LNCaP clone FGC (cell line): Measurements from ENCODE around the gene KIAA1328.

Experiments
- DNase-seq: peaks from one replicate; pipeline ENCODE4 v3.0.0-alpha.2; 2011; ENCODE audit warnings: low read depth
- H3K4me3 ChIP-seq: 2 replicates; pipeline ENCODE4 v1.5.1; 2011; ENCODE audit warnings: mild to moderate bottlenecking, low read depth, low read length, control low read depth
- TF ChIP-seq, protein P1 (sequence below): IDR thresholded peaks from 2 replicates; pipeline ENCODE4 v1.5.1; 2012; ENCODE audit warnings: mild to moderate bottlenecking; ENCODE audit not compliant: control insufficient read depth, insufficient read depth; ENCODE audit errors: extremely low read depth

The KIAA1328 gene

DNA sequence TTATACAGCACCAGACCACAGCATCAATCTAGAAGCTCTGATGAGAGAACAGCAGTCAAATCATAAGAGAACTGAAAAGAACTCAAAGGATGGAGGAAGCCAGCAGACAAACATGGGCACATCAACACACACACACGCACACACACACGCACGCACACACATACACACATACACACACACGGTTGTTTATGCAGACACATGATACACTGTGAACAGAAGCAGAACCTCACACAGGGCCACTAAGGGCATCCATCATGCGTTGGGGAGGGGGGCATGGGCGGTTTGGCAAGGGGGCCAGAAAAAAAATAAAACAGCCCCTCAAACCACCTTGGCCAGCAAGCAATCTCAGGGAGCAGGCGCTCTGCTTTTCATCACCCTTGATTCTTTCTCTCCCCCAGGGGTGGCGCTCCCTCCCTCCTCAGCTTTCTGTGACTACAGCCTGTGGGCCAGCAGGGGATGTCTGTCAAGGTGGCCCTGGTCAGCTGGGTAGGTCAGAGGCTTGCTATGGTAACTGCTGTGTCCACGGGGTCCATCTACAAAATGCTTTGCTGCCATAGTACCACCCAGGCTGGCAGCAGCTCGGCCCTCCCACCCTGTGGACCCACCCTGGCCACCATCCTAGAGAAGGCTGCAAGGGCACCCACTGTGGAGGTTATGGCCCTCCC, 418.7 kb downstream of the KIAA1328 start:
- TF ChIP-seq, protein P1, sequence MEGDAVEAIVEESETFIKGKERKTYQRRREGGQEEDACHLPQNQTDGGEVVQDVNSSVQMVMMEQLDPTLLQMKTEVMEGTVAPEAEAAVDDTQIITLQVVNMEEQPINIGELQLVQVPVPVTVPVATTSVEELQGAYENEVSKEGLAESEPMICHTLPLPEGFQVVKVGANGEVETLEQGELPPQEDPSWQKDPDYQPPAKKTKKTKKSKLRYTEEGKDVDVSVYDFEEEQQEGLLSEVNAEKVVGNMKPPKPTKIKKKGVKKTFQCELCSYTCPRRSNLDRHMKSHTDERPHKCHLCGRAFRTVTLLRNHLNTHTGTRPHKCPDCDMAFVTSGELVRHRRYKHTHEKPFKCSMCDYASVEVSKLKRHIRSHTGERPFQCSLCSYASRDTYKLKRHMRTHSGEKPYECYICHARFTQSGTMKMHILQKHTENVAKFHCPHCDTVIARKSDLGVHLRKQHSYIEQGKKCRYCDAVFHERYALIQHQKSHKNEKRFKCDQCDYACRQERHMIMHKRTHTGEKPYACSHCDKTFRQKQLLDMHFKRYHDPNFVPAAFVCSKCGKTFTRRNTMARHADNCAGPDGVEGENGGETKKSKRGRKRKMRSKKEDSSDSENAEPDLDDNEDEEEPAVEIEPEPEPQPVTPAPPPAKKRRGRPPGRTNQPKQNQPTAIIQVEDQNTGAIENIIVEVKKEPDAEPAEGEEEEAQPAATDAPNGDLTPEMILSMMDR = no peak
- H3K4me3 ChIP-seq = no peak overlapping the region
- no peak for DNase-seq

GRCh38 chr18:37248281-37248680, 419.4 kb downstream of the KIAA1328 start:
- TF ChIP-seq, protein P1 = no peak
- H3K4me3 ChIP-seq = no peak overlapping the region
- DNase-seq = no peak

- DNase-seq = no peak
- H3K4me3 ChIP-seq = no peak overlapping the region
- TF ChIP-seq, protein P1 = no peak
Observed at GRCh38 chr18:37249171-37249886, 420.4 kb downstream of the KIAA1328 start.

DNA sequence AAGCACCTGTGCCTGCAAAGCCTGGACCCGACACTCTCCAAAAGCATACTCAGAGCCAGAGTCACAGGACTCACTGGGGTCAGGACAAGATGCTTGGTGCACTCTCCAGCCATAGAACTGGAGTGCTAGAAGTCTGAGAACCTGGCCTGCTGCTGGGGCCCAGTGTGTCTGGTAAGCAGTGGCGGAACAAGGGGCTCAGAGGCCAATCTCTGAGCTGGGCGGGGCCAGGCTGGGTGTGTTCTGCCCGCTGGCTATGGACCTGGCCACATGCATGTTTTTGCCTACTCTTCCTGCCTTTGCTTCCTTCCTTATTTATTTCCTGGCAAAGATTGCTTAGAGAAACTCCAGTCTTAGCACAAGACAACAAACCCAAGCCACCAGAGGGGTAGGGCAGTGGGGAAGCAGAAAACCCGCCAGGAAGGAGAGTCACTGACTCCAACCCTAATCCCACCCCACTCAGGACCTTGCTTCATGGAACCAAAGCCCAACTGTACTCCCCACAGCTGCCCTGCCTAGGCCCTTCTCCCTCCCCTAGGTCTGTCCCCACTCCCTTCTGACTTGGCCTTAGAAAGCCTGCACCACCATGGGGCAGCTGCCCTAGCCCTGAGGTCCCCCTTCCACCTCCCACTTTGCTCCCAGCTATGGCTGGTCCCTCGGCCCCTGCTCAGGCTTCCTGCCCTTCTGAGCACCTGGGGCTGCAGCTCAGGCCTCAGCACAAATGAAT, 421.1 kb downstream of the KIAA1328 start:
- no peak for DNase-seq
- TF ChIP-seq, protein P1 = no peak
- no peak overlapping the region for H3K4me3 ChIP-seq

- TF ChIP-seq, protein P1 = no peak
- no peak overlapping the region for H3K4me3 ChIP-seq
- no peak for DNase-seq
Observed at GRCh38 chr18:37251679-37252078, 422.8 kb downstream of the KIAA1328 start.

DNA sequence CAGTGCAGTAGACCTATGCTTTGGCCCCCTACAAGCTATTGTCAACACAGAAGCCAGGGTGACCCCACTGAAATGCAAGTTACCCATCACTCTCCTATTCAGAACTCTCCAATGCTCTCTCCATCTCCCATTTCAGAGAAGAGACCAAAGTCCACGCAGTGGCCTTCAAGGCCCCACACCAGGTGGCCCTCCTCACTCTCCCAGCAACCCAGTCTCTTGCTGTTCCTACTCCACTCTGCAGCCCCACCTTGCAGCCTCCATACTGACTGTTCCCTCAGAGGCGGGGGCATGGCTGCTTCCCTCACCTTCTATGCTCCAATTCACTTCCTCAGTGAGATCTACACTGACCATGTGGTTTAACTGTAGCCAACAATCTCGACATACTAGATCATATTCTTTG, 423.4 kb downstream of the KIAA1328 start:
- TF ChIP-seq, protein P1 = no peak
- no peak for DNase-seq
- H3K4me3 ChIP-seq = no peak overlapping the region
